Transverse colon (tissue), 4 donors: Measurements from ENCODE around the gene GPR62. TPM values are rescaled to one million over a fixed set of nuclear protein-coding genes. Genes with fewer than 3 reads are reported as not detected.

Source experiments
- DNase-seq: peaks from one replicate; pipeline ENCODE4 v3.0.0-alpha.2; 2019
- H3K27ac ChIP-seq, 4 donors: fragments of 200-600 bp; sonication (generic); 2 replicates each; pipeline ENCODE4 v1.5.1; 2016 to 2018; ENCODE audit warnings: inconsistent platforms in 4 of 4
- H3K27me3 ChIP-seq: fragments of 200-600 bp; sonication (generic); 2 replicates; pipeline ENCODE4 v1.5.1; 2017; ENCODE audit warnings: inconsistent platforms
- H3K36me3 ChIP-seq, 4 donors: fragments of 200-600 bp; sonication (generic); 2 replicates each; pipeline ENCODE4 v1.5.1; 2017 to 2019; ENCODE audit warnings: inconsistent platforms in 4 of 4
- H3K4me1 ChIP-seq, 4 donors: fragments of 200-600 bp; sonication (generic); 2 replicates each; pipeline ENCODE4 v1.5.1; 2017 to 2020; ENCODE audit warnings: inconsistent platforms in 4 of 4
- H3K4me3 ChIP-seq, 4 donors: fragments of 200-600 bp; sonication (generic); 1 replicate in 1 of 4; 2 replicates in 3 of 4; pipeline versions ENCODE4 v1.5.1 to v1.6.1; 2017 to 2019; ENCODE audit warnings: inconsistent platforms in 4 of 4
- H3K9me3 ChIP-seq, 2 donors: fragments of 200-600 bp; sonication (generic); 2 replicates each; pipeline ENCODE4 v1.5.1; 2017 to 2019; ENCODE audit warnings: inconsistent platforms in 2 of 2
- EP300 ChIP-seq: sonication (generic); formaldehyde crosslinking; IDR thresholded peaks from one replicate; pipeline ENCODE4 v1.6.1; 2017; ENCODE audit warnings: antibody characterized with exemption, low read depth
- POLR2A ChIP-seq: fragments of 450-650 bp; IDR thresholded peaks from one replicate; pipeline ENCODE4 v1.6.1; 2016; ENCODE audit warnings: antibody characterized with exemption, mild to moderate bottlenecking, moderate library complexity
- POLR2AphosphoS5 ChIP-seq, 3 donors: sonication (generic); formaldehyde crosslinking; IDR thresholded peaks; one replicate each; pipeline ENCODE4 v1.6.1; 2016; ENCODE audit warnings: antibody characterized with exemption in 3 of 3
- WGBS, 2 donors: methylation state at CpG; one replicate each; pipeline ENCODE4 v1.1.5; 2018; ENCODE audit warnings: low coverage in 1 of 2; 5-methylcytosine and 5-hydroxymethylcytosine counted together
- in situ Hi-C, 4 donors: fragments of 200-750 bp; cut with MboI; loops; one replicate each; pipeline versions ENCODE4 v1.15.0 to v1.15.1; 2017; ENCODE audit warnings: low sequenced_read_pairs in 3 of 4, low pct_ligation_motif_present in 1 of 4, low pct_unique_long_range_greater_than_20kb in 1 of 4
- intact Hi-C: fragments of 100-400 bp; cut with DNase I; formaldehyde crosslinking; loops from one replicate; pipeline ENCODE4 v1.15.1; 2023; ENCODE audit warnings: low total_unique reads
- total RNA-seq, 4 donors: library from RNA; depleted of rRNA; stranded (reverse); fragments of >200 nt; gene quantifications; one replicate each; pipeline ENCODE4 v1.1.0, GENCODE V29; 2016
- TF ChIP-seq, protein P1 (sequence below), 5 experiments: fragments of 200-600 bp in 3 of 5; fragments of 450-650 bp in 2 of 5; sonication (generic) in 3 of 5; IDR thresholded peaks; 1 replicate in 2 of 5; 2 replicates in 3 of 5; pipeline ENCODE4 v1.5.1; 2016 to 2017; ENCODE audit warnings: antibody characterized with exemption in 5 of 5, inconsistent platforms in 3 of 5, mild to moderate bottlenecking in 2 of 5, moderate library complexity in 1 of 5

GPR62 gene
- total RNA-seq, 4 donors from 2014 or later: not detected

DNA sequence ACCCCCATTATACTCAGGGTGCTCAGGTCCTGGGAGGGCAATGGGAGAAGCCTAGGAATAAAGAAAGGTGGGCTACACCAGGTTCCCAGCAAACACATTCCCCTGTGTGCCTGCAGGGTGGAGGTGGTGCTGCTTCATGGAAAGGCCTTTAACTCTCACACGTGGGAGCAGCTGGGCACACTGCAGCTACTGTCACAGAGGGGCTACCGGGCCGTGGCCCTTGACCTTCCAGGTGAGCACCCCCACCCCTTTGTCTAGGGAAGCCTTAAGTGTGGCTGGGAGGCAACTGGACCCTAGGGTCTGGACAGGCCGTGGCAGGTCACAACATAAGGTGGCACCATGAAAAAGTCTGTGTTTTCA, 22.9 kb downstream of the GPR62 start:
- Histone ChIP-seq H3K27ac (no peak overlapping the region), H3K36me3 (no peaks in the 10 kb centered on the region), H3K9me3 (no peaks in the 10 kb centered on the region), H3K4me1 (peaks cover 14 to 44% (median 33%) of the 10 kb centered on the region in 4 donors), H3K27me3 (no peaks in the 10 kb centered on the region), H3K4me3 (no peak overlapping the region)
- intact Hi-C loops: no loop called here
- DNase-seq: no peak
- 86 to 90% methylated on average over 1 to 4 of the region's 4 CpGs for WGBS, 2 donors
- in situ Hi-C loops: no loop called here
- TF ChIP-seq, protein P1, sequence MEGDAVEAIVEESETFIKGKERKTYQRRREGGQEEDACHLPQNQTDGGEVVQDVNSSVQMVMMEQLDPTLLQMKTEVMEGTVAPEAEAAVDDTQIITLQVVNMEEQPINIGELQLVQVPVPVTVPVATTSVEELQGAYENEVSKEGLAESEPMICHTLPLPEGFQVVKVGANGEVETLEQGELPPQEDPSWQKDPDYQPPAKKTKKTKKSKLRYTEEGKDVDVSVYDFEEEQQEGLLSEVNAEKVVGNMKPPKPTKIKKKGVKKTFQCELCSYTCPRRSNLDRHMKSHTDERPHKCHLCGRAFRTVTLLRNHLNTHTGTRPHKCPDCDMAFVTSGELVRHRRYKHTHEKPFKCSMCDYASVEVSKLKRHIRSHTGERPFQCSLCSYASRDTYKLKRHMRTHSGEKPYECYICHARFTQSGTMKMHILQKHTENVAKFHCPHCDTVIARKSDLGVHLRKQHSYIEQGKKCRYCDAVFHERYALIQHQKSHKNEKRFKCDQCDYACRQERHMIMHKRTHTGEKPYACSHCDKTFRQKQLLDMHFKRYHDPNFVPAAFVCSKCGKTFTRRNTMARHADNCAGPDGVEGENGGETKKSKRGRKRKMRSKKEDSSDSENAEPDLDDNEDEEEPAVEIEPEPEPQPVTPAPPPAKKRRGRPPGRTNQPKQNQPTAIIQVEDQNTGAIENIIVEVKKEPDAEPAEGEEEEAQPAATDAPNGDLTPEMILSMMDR (IDR thresholded peaks at IDR 0.05): no peak
- TF ChIP-seq EP300 (no peak), POLR2AphosphoS5 (IDR thresholded peaks at IDR 0.05) (no peak), POLR2A (no peak)

DNA sequence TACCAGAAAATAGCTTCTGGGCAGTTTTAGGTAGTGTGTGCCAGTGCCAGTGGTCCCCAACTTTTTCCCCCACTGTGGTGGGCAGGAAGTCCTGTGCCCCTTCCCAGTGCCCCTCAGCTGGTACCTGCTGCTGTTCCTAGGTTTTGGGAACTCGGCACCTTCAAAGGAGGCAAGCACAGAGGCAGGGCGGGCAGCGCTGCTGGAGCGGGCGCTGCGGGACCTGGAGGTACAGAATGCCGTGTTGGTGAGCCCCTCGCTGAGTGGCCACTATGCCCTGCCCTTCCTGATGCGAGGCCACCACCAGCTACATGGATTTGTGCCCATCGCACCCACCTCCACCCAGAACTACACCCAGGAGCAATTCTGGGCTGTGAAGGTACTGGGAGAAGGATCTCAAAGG, 25.1 kb downstream of the GPR62 start:
- in situ Hi-C loops: no loop called here
- no peak overlapping the region for H3K4me3 ChIP-seq
- H3K4me1 ChIP-seq: peaks cover 18 to 41% (median 31%) of the 10 kb centered on the region in 4 donors
- no peak overlapping the region for H3K27ac ChIP-seq
- TF ChIP-seq POLR2AphosphoS5 (IDR thresholded peaks at IDR 0.05) (no peak), POLR2A (no peak), EP300 (no peak)
- TF ChIP-seq, protein P1 (IDR thresholded peaks at IDR 0.05): no peak
- DNase-seq: no peak
- H3K27me3 ChIP-seq: no peaks in the 10 kb centered on the region
- no peaks in the 10 kb centered on the region for H3K36me3 ChIP-seq
- WGBS, 2 donors: 98% methylated on average over 6 of the region's 10 CpGs; no CpG with 5 or more reads in 1 of the 2 donors
- intact Hi-C loops: no loop called here
- no peaks in the 10 kb centered on the region for H3K9me3 ChIP-seq

DNA sequence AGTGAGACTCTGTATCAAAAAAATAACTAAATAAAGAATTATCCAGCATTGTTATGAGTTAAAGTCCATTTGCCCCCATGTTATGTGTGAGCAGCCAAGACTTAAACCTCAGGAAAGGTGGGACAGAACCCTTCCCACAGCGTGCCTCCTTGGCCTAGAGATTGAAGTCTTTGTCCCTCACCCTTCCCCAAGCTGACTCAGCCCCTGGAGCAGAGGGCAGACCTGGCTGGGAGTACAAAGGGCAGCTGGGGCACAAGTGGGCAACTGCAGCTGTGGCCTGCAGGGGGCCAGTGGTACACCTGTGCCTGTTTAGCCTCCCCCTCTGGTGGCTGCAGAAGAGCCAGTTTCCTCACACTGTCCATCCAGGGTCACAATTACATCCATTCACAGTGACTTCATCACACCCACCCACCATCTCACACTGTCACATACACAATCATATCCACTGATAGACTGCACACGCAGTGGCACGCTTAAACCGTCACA, 27.2 kb downstream of the GPR62 start:
- Histone ChIP-seq H3K4me3 (peak overlapping the region; percentile 33 to 61 (median 50)), H3K36me3 (no peaks in the 10 kb centered on the region), H3K9me3 (no peaks in the 10 kb centered on the region), H3K4me1 (peaks cover 18 to 48% (median 35%) of the 10 kb centered on the region in 4 donors), H3K27ac (peak overlapping the region; percentile 89 to 99 (median 96)), H3K27me3 (no peaks in the 10 kb centered on the region)
- 7% methylated on average over 4 of the region's 4 CpGs; no CpG with 5 or more reads in 1 of the 2 donors for WGBS, 2 donors
- DNase-seq: peak; percentile 83
- in situ Hi-C loops (no loop called here), intact Hi-C loops (no loop called here)
- TF ChIP-seq, protein P1 (IDR thresholded peaks at IDR 0.05): peak; percentile 47 to 97 (median 61)
- TF ChIP-seq EP300 (no peak), POLR2AphosphoS5 (IDR thresholded peaks at IDR 0.05) (peak in 2 of 3 donors; percentile 53 to 72)

DNA sequence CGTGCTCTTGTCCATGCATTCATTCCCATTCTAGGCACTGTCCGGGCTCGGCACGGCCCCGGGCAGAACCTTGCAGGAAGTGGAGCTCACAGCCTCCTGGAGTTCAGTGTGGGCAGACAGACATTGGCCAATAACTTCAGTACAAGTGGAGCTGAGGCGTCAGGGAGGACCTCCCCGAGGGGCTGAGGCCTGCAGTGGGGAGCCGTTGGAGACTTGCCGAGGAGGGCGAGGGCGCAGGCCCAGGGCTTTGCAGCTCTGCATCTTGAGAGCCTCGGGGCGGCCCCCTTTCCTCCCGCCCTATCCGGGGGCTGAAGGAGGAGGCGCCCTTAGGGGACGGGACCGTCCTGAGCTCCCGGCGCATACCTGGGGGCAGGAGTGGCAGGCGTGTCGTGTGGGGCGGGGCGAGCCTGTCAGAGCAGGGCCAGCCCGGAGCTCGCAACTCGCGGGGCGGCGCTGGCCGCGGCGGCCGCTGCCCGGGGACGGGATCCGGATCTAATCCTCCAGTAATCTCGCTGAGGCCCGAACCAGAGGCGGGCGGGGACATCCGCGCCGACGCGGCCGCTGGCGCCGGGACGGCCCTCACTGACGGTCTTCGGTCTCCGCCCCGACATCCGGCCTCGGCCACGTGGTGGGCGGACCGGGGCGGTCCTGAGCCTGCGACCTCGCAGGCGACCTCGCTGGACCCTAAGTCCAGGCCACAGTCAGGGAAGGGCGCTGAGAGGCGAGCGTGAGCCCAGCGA, 27.8 kb downstream of the GPR62 start, which contains the start of gene ACY1:
ACY1 (plus strand) TSS at position 698 of the 740 bp plus-strand sequence. CDS start 530 bp downstream, outside the sequence.
- in situ Hi-C loops: no loop called here
- 0% methylated on average over 33 of the region's 68 CpGs; no CpG with 5 or more reads in 1 of the 2 donors for WGBS, 2 donors
- Histone ChIP-seq H3K27ac (peak within 1 kb of the TSS; percentile 89 to 99 (median 96)), H3K36me3 (no peaks in the 10 kb centered on the region), H3K9me3 (no peaks in the 10 kb centered on the region), H3K27me3 (no peaks in the 10 kb centered on the region), H3K4me3 (peak within 1 kb of the TSS; percentile 33 to 61 (median 50)), H3K4me1 (peaks cover 18 to 48% (median 35%) of the 10 kb centered on the region in 4 donors)
- peak; percentile 92 for DNase-seq
- intact Hi-C loops: no loop called here
- TF ChIP-seq EP300 (no peak), POLR2A (peak; percentile 90), POLR2AphosphoS5 (IDR thresholded peaks at IDR 0.05) (peak; percentile 67 to 93 (median 92))
- TF ChIP-seq, protein P1 (IDR thresholded peaks at IDR 0.05): peak in 2 of 5 experiments; percentile 10 to 40
